NK-92 (cell line): ENCODE results near the gene CFAP68.

Experiments
- DNase-seq: peaks from one replicate; lab custom pipeline; 2025; ENCODE audit not compliant: unreplicated experiment; lab: John Stamatoyannopoulos, UW

The CFAP68 gene, protein sequence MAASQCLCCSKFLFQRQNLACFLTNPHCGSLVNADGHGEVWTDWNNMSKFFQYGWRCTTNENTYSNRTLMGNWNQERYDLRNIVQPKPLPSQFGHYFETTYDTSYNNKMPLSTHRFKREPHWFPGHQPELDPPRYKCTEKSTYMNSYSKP

DNA sequence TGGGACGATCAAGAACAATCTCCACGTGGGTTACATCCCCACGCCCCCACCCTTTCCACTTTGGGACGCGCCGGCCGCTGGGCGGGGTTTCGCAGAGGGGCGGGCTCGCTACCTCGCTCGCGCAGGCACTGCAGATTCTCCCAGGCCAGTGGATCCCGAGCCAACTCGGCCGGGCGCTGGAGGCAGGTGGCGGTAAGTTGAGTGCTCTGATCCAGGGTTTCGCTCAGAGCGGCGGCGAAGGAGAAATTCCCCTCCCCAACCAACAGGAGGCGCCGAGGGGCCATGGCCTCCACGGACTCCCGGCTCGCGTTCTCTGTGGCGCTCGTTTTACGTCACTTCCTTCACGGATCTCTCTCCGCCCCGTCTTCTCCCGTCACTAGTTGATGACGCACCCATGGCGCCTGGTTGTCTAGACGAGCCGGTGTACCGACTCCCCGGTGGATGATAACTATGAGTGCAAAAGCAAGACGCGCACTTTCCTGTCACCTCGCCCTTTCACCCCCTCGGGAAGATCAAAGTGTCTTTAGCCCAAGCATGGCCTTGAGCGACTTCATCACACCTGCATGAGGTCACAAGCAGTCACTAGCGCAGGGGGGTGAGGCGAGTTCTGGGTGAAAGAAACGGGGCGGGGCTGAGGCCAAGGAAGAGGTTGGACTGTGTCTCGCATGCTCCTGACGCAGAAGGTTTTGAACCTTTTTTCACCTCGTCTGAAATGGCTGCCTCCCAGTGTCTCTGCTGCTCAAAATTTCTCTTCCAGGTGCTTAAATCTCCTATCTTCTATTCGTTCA lies at the start of gene CFAP68, which contains the start of gene FDXACB1:
Gene CFAP68 (plus strand): TSS at position 693 of the 788 bp plus-strand sequence. CDS start 20 bp downstream, at position 713.
Gene FDXACB1 (minus strand): TSS at position 317 of the 788 bp plus-strand sequence. CDS start 33 bp downstream, at position 284.
- DNase-seq = peak; percentile 93

DNA sequence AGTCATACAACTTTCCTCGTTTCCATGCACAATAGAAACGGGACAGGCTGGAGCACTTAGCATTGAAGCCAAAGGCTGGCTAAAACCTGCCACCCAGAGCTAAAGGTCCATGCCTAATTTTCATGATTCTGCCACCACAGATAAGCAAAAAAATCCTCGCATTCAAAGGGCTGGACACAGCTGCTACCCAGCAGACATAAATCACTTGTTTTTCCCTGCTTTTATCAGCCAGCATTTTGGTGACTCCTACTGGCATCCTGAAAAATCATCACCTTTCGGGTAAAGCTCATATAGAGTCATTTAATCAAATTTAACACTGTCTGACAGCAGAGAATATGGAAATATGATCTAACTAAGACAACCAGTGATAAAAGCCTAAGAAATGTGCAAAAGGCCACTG lies 45.8 kb upstream of the CFAP68 start:
- no peak for DNase-seq

DNA sequence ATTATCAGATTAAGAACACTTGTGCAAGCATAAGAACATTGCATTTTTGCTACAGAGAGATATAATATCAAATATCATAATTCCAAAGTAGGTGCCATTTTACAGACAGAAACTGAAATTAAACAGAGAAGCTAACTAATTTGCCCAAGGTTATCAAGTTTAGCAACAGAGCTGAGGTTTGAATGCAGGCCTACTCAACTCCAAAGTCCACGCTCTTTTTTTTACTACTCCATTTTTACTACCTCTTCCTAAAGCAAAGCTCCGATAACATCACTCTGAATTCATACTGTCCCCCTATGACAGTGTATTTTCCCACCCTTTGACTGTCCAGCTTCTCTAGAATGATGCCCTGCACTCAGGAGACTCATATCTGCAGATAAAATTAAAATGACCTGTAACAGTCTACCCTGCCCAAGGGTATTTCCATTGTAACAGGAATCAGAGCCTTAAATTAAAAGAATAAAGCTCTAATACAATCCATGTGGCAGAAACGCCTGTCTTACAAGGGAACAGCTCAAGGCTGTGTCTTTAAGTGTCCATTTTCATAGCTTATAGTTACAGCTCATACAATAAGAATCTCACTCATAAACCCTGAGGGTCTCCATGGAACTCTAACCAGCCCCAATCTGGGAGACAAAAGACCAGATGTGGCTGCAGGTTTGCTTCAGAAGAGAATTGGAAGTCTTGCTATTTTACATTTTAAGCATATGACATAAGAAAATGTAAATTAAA lies 44.7 kb upstream of the CFAP68 start:
- DNase-seq = no peak

DNA sequence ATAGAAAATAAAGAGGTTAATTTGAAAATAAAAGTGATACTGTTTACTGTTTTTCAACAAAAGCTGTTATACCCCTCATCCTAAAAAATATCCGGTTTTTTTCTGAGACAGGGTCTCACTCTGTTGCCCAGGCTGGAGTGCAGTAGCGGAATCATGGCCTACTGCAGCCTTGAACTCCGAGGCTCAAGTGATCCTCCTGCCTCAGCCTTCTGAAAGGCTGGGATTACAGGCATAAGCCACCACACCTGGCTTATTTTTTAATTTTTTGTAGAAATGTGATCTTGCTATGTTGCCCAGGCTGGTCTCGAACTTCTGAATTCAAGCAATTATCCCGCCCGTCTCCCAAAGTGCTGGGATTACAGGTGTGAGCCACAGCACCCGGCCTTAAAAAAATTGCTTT lies 43.7 kb upstream of the CFAP68 start:
- no peak for DNase-seq

DNA sequence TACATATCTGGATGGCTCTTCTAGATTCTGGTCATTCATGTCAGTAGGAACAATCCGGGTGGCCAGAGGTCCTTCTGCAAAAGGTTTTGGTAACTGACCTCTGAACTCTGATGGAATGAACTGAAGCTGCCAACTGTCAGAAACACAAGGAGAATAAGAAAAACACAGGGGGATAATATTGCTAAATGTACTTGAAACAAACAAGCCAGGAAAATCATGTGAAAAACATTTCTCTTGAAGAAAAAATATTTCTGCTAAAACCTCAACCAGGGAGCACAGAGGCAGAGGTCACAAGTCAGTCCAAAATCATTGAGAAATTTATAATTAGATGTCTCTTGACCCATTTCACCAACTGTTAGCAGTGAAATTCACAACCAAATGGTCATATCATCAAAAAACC lies 43.2 kb upstream of the CFAP68 start:
- no peak for DNase-seq

DNA sequence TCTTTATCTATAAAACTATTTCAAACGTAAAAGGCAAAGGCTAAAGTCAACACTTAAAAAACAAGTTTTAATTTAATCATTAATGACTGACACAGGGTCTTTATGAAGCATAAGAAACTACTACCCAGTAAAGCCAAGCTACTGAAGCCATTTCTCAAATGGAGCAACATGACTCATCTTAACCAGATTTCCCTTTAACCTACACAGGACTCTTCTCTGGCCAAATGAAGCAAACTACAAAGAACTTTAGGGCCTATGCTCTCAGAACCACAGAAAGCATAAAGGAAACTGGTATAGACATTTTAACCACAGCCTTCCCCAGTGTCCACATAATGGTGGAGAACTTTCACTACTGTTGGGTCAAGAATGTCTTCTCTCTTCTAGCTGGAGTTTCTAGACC lies 42.6 kb upstream of the CFAP68 start:
- DNase-seq = no peak

DNA sequence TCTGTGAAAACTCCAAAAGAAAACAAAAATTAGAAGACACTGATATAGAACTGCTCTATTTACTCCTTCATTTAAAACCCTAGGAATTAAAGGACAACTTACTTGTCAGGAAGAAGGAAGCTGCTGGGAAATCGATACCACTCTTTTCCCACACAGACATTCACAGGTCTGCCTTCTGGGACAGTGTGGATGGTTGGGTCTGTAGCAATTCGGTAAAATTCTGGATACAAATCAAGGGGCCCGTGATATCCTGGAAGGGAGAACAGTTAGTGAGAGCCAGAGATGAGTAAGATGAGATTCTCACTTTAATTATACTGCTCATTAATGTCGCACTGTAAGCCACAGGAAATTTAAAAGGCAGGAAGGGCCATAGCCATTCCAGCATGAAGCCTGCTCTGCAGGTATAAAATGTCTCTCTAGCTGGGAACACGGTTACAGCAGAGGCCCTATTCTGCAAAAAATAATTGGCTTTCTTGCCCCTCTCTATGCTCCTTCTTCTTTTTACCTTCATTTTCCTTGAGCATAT lies 41.9 kb upstream of the CFAP68 start:
- DNase-seq = no peak

DNA sequence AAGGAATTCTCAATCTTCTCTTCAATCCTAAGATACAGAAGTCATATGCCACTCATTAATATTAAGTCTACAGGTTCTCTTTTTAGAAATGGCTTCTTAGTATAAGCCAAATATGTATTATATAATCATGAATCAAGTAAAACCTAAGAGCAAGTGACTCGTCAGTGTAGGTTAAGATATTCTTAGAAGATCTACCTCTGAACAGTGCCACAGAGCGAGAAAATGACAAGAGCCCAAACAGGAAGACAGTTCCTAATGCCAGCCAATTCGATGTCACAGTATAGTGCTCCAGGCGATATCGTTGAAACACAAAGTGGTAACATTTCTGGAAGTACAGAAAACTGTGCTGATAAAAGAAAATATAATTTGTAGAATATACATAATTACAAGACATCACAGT lies 41.3 kb upstream of the CFAP68 start:
- DNase-seq = no peak

DNA sequence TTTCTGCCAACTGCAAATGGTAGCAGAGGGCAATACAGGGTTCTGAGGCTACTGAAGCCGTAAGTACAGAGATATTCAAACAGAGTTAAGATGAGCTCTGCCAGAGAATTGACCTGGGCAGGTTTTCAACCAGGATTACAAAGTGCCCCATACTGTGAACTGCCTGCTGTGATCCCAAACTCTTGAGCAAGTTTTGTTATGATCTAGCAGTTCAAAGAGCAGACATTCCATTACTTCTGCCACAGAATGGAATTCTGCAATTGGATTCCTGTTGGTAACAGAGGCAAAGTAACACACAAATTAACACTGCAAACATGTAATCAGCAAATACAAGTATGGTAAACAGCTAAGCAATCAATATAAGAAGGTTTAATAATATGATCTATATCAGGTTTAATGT lies 39.2 kb upstream of the CFAP68 start:
- DNase-seq = no peak

DNA sequence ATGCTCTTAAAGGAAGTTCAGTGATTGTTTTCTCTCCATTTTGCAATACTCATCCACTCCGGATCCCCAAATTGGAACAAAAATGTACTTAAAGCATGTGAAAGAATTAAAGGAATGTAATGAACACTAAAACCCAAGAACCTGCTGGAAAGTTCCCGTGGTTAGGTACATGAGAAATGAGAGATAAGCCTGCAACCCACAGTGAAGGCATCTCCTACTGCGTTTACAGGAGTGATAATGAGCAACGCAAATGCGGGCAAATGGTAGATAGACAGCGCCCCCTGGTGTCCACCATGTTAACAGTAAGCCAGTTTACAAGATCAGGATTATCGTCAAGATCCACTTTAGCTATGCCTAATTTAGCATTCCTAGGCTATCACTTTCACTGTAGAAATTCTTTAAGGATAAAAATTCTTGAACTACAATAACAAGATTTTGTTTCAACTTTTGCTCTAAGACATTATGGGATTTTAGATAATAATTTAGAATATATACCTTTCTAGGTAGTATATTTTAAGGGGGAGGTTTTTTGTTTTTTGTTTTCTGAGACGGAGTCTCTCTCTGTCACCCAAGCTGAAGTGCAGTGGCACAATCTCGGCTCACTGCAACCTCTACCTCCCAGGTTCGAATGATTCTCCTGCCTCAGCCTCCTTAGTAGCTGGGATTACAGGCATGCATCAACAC lies 37.8 kb upstream of the CFAP68 start:
- DNase-seq = peak; percentile 12

DNA sequence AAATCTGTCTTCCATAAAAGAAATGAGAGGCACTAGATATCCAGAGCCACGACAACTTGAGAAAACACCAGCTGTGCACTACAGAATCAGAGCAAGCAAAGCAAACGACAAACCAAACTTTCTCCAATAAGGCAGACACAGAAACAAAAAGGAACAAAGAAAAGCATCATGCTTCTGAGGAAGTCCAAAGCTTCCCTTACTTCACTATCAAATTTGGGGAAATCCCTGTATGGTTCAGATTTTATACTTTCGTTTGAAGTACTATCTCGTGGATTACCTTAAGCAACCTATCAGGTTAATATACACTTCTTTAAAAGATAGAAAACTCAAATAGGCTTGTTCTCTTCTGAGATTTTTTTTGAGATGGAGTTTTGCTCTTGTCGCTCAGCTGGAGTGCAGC lies 35.7 kb upstream of the CFAP68 start:
- no peak for DNase-seq

DNA sequence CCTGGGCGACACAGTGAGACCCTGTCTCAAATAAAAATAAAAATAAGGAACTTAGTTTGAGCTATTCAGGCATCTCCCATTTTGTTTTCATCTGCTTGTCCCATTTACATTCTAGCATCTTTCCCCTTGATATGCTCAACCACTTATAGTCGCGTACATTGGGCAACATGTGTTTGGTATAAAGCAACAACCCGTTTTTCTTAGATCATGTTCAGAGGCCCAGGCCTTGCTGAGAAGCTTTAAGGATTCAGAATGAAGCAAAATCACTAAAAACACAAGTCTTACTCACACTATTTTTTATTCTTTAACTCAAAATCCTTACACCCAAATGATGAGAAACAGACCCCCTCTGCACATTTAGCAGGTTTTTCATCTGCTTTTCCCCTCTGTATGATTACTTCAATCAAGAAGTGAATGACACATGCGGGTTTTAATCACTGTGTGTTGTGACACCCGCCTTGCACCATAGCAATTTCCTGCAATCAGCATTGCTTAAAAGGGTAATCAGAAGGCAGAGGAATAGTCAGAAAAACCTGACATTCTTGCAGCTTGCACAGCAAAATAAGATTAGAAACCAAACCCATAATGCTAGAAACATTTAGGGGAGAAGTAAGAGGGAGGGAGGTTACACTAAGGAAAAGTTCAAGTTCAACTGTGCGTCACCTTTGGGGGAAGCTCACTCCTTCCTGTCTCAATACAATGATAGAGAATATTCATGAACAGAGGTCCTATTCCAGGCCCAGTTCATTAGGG lies 33.9 kb upstream of the CFAP68 start:
- no peak for DNase-seq

DNA sequence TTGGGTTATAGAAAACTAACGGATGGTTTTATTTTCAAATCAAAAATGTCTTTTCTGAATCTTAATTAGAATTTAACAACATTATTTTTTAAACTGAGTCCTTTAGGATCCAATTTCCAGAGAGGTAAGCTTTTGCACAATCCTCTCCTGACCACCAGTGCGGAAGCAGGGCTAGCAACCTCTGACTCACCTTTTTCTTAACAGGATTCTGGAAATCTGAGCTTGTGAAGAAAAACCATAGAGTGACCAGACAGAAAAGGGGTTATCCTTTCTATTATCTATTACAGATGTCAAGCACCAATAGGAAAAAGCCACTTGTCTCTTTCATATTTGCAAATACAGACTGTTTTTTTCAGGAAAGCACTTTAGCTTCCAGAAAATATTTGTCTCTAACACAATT lies 33.3 kb upstream of the CFAP68 start:
- no peak for DNase-seq

DNA sequence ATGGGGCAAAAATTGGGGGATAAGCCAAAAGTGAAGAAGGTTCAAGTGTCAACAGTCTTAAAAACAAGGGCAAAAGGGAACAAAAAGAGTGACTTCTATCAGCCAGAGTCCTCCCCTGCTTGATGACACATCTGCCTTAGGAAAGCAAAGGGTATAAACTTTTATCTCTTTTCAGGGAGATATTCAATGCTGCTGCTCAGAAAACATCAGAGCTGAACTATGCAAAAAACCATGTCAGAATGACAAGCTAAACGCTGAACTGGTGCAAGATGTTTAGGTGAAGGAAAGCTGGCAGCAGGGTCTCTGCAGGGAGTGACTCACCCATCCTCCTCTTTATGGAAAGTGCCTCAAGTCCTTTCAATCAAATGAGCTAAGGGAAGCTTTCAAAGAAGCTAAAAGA lies 32.7 kb upstream of the CFAP68 start:
- no peak for DNase-seq

DNA sequence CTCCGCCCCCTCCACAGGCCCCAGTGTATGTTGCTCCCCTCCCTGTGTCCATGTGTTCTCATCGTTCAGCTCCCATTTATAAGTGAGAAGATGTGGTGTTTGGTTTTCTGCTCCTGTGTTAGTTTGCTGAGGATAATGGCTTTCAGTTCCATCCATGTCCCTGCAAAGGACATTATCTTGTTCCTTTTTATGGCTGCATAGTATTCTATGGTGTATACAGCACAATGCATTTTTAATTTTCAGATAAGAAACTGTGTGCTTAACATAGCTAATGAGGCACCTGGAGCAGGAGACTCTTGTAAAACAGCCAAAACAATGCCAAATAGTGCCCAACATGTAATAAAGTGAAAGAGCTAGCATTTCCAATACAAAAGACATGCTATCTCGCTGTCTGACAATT lies 29.7 kb upstream of the CFAP68 start:
- DNase-seq = no peak

DNA sequence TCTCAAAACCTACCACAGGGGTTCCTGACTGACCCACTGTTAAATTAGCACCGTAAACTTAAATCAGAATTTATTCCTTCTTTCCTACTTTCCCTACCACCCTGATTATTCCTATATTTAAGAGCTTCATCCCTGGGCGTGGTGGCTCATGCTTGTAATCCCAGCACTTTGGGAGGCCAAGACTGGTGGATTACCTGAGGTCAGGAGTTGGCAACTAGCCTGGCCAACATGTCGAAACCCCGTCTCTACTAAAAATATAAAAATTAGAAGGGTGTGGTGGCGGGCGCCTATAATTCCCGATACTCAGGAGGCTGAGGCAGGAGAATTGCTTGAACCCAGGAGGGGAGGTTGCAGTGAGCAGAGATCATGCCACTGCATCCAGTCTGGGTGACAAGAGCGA lies 28.3 kb upstream of the CFAP68 start:
- no peak for DNase-seq

DNA sequence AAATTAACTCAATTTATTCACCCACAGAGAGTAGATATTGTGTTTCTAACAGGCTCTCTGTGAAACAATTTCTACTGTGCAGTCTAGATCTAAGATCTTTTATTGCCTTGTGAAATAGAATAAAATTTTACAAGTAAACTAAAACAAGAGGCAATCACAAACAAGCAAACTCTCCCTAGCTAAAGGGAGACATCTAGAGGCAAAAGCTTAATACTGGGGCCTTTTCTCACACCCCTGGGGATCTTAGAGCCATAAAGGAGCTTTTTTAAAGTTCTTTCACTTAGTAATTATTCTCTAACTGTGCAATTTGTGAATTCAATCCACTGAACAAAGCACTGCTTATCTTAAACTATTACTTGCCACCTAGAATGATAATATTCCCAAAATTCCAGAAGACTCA lies 27.7 kb upstream of the CFAP68 start:
- DNase-seq = no peak

DNA sequence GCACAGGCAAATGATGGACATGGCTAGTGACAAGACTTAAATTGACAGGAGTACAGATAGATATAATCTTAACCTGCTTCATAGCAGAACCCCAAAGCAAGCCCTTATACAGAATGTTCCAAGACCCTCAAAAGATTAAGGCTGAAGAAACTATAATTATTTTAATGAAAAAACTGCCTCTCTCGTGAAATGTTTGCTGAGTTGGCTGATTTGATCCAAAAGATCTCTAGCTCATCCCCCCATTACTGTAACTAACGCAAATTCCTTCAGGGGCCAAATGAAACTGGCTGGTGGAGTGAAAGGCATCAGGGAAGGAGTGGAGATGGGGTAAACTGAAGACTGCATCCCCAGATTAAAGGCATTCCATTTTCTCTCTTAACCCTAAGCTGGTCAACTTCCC lies 27.2 kb upstream of the CFAP68 start:
- no peak for DNase-seq

DNA sequence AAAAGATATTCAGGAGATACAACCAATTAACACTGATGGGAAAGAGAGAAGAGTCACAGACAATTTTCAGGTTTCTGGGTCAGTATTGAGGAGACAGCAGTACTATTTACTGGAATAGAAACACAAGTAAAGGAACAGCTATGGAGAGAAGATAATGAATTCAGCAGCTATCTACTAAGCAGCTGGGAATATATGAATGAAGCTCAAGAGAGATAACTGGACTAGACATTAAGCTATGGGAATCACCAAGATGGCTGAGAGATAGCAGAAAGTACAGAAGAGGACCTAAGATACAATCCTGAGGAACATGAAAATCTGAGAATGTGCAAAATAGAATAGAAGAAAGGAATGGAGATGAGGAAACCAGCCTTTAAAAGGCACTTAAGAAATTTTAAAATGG lies 23.8 kb upstream of the CFAP68 start:
- no peak for DNase-seq

DNA sequence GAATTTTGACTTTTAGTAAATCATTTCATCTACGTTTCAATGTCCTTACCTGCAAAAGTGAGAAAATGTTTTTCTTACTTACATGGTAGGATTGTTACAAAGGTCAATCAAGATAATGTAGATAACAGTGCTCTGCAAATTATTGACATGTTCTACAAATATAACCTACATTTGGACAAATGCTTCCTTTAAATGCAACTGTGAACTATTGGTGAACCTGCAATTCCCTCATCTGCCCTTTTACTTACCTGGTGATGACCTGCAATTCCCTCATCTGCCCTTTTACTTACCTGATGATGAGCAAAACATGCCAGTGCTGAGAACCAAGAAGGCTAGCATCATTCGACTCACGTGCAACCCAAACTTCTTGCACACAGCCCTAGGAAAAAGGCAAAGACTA lies 19.1 kb upstream of the CFAP68 start:
- DNase-seq = no peak

DNA sequence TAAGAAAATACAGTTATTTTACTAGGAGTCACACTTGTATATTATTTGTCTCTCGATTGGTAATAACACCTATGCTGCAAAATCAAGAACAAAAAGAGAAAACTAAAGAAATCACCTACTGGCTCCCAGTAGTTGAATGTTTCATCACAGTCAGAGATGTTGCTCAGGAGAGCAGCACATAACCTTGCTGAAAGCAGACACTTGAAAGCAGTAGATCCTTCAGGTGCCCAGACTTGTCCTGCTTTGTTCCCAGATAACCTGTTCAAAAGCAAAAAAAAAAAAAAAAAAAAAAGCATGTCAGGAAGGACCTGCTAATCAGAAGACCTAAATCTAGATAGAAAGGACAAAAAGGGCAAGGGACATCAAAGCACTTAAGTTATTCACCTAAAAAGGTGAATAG lies 9.2 kb upstream of the CFAP68 start:
- DNase-seq = no peak
